Esophagus muscularis mucosa (tissue), 3 donors: ENCODE measurements around the gene ASB13.

Experiments used
- EP300 ChIP-seq: sonication (generic); formaldehyde crosslinking; IDR thresholded peaks from one replicate; pipeline ENCODE4 v1.6.1; 2017; ENCODE audit warnings: antibody characterized with exemption
- TF ChIP-seq, protein P1 (sequence below), 3 experiments: fragments of 200-600 bp in 2 of 3; fragments of 450-650 bp in 1 of 3; sonication (generic) in 2 of 3; IDR thresholded peaks; one replicate each; pipeline ENCODE4 v1.5.1; 2017 to 2019; ENCODE audit warnings: antibody characterized with exemption in 3 of 3, mild to moderate bottlenecking in 2 of 3, moderate library complexity in 1 of 3

DNA sequence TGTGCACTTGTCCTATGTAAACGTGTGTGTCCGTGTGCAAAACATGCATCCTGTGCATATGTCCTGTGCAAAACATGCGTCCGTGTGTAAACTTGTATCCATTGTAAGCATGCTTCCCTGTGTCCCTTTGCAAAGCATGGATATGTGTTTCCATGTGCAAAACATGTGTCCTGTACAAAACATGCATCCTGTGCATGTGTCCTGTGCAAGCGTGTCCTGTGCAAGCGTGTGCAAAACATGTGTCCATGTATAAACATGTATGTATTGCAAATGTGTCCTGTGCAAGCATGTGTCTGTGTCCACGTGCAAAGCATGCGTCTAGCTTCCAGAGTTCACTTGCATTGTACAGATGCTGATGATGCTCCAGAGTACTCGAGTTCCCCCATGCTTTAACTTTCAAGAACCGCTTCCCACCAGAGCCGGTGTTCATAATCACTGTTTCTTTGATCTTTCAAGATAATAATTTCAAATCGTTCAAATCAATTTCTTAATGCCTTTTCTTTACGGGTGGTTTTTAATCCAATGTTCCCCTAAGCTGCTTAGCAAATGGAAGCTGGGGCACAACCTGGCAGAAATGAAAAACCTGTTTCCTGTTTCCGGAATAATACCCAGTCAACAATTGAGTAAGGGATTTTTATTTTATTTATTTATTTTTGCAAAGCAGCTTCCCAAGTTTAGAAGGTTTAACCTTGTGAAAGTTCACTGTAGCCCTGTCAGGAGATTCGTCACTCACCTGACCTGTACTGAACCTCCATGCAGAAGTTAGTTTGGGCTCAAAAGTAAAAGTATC is 641 bp upstream of the ASB13 start:
- TF ChIP-seq, protein P1, sequence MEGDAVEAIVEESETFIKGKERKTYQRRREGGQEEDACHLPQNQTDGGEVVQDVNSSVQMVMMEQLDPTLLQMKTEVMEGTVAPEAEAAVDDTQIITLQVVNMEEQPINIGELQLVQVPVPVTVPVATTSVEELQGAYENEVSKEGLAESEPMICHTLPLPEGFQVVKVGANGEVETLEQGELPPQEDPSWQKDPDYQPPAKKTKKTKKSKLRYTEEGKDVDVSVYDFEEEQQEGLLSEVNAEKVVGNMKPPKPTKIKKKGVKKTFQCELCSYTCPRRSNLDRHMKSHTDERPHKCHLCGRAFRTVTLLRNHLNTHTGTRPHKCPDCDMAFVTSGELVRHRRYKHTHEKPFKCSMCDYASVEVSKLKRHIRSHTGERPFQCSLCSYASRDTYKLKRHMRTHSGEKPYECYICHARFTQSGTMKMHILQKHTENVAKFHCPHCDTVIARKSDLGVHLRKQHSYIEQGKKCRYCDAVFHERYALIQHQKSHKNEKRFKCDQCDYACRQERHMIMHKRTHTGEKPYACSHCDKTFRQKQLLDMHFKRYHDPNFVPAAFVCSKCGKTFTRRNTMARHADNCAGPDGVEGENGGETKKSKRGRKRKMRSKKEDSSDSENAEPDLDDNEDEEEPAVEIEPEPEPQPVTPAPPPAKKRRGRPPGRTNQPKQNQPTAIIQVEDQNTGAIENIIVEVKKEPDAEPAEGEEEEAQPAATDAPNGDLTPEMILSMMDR (IDR thresholded peaks at IDR 0.05), result no peak
- TF ChIP-seq EP300, result no peak
